Stimulated activated memory B cell treated with anti-CD40 and anti-IgM and Interleukin-4, amounts not matched to agents 10 μg/mL and 1 μg/mL and 100 μg/mL, for 72 hours (primary cell): ENCODE data around the gene FCN1.
"Not testable (repeated sequence)": the region's sequence is repeated elsewhere in the genome, so short reads cannot be mapped to it uniquely, and the experiment has no call there.

Experiments
- ATAC-seq: fragments of 150-1000 bp; cut with Tn5 transposase; 2 replicates; pipeline ENCODE4 v1.10.0; 2021
- H3K27ac Mint-ChIP-seq: one replicate; pipeline ENCODE4 v1.8.0; 2022; ENCODE audit warnings: mild to moderate bottlenecking, mixed read lengths
- H3K27me3 Mint-ChIP-seq: one replicate; pipeline ENCODE4 v1.8.0; 2022; ENCODE audit warnings: mixed read lengths
- H3K36me3 Mint-ChIP-seq: one replicate; pipeline ENCODE4 v1.8.0; 2022; ENCODE audit warnings: mixed read lengths
- H3K4me1 Mint-ChIP-seq: one replicate; pipeline ENCODE4 v1.8.0; 2022; ENCODE audit warnings: mixed read lengths
- H3K4me3 Mint-ChIP-seq: one replicate; pipeline ENCODE4 v1.8.0; 2022; ENCODE audit warnings: mild to moderate bottlenecking, moderate library complexity, mixed read lengths
- H3K9me3 Mint-ChIP-seq: one replicate; pipeline ENCODE4 v1.8.0; 2022; ENCODE audit warnings: mixed read lengths

FCN1 gene

GRCh38 chr9:134857451-134857850 is 60.3 kb downstream of the FCN1 start:
- Mint-ChIP-seq H3K27me3 (peaks cover 33% of the 10 kb centered on the region), H3K4me1 (peaks cover 10% of the 10 kb centered on the region), H3K9me3 (peaks cover 18% of the 10 kb centered on the region)
- H3K27ac Mint-ChIP-seq, ATAC-seq, H3K36me3 Mint-ChIP-seq, H3K4me3 Mint-ChIP-seq: not testable (repeated sequence)

GRCh38 chr9:134855900-134856377 is 61.8 kb downstream of the FCN1 start:
- no peak overlapping the region for H3K4me3 Mint-ChIP-seq
- ATAC-seq = no peak
- peaks cover 33% of the 10 kb centered on the region for H3K27me3 Mint-ChIP-seq
- no peak overlapping the region for H3K27ac Mint-ChIP-seq
- H3K4me1 Mint-ChIP-seq = peaks cover 10% of the 10 kb centered on the region
- H3K9me3 Mint-ChIP-seq = peaks cover 12% of the 10 kb centered on the region
- H3K36me3 Mint-ChIP-seq = peaks cover 8% of the 10 kb centered on the region
